ENCODE data around the gene APOLD1.
"Not testable (repeated sequence)": the region's sequence is repeated elsewhere in the genome, so short reads cannot be mapped to it uniquely, and the experiment has no call there.

APOLD1 gene

DNA sequence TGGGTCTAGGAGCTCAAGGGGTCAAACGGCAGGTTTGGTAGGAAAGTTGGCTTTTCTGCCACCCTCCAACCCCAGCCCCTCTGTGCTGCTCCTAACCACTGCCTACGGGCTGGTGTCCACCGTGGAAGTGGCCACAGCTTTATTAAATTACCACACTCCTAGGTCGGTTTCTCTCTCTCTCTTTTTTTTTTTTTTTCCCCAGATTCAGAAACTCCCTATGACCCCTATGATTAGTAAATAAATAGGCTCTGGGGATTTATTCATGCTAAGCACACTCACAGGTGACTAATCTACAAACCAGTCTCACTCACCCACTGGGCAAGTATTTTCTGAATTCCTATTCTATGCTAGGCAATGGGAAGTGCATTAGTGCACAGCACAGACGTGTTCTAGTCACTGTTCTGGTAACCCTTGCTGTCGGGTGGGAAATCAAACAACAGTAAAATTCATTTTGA is 19.0 kb downstream of the APOLD1 start:
- H3K4me3 ChIP-seq, result no peak overlapping the region
- no peak overlapping the region for H3K9ac ChIP-seq
- H3K4me2 ChIP-seq, result no peak overlapping the region
- H3K9me3 ChIP-seq, result no peaks in the 10 kb centered on the region
- H3K27me3 ChIP-seq, result no peaks in the 10 kb centered on the region
- no peaks in the 10 kb centered on the region for H4K20me1 ChIP-seq
- TF ChIP-seq Cebpa-rat (IDR thresholded peaks at IDR 0.05), result no peak
- H3K27ac ChIP-seq, result no peak overlapping the region
- H3K4me1 ChIP-seq, result peaks cover 49% of the 10 kb centered on the region
- no peaks in the 10 kb centered on the region for H3K36me3 ChIP-seq

- Histone ChIP-seq H3K36me3 (no peaks in the 10 kb centered on the region), H4K20me1 (no peaks in the 10 kb centered on the region), H3K9ac (peak overlapping the region; percentile 73; the same call in 1 of the 2 replicates), H3K9me3 (no peaks in the 10 kb centered on the region), H3K4me1 (peaks cover 72% of the 10 kb centered on the region), H3K27me3 (no peaks in the 10 kb centered on the region), H3K4me3 (no peak overlapping the region), H3K27ac (peak overlapping the region; percentile 85), H3K4me2 (peak overlapping the region; percentile 89)
- TF ChIP-seq Cebpa-rat (IDR thresholded peaks at IDR 0.05), result no peak
Observed at GRCh38 chr12:12806784-12807516, 21.5 kb downstream of the APOLD1 start.

DNA sequence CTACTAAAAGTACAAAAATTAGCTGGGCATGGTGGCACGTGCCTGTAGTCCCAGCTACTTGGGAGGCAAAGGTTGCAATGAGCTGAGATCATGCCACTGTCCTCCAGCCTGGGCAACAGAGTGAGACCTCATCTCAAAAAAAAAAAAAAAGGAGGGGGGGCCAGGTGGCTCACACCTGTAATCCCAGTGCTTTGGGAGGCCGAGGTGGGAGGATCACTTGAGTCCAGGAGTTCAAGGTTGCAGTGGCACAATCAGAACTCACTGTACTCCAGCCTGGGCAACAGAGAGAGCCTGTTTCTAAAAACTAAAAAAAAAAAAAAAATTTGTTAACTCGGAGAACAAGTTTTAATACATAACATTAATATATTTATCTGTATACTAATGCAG is 22.1 kb downstream of the APOLD1 start:
- H3K4me3 ChIP-seq, result peak overlapping the region; percentile 60
- peak overlapping the region; percentile 73; the same call in 1 of the 2 replicates for H3K9ac ChIP-seq
- not testable (repeated sequence) for H4K20me1 ChIP-seq, H3K27me3 ChIP-seq, H3K36me3 ChIP-seq, H3K9me3 ChIP-seq
- H3K4me2 ChIP-seq, result peak overlapping the region; percentile 89
- peaks cover 73% of the 10 kb centered on the region for H3K4me1 ChIP-seq
- H3K27ac ChIP-seq, result peak overlapping the region; percentile 85

DNA sequence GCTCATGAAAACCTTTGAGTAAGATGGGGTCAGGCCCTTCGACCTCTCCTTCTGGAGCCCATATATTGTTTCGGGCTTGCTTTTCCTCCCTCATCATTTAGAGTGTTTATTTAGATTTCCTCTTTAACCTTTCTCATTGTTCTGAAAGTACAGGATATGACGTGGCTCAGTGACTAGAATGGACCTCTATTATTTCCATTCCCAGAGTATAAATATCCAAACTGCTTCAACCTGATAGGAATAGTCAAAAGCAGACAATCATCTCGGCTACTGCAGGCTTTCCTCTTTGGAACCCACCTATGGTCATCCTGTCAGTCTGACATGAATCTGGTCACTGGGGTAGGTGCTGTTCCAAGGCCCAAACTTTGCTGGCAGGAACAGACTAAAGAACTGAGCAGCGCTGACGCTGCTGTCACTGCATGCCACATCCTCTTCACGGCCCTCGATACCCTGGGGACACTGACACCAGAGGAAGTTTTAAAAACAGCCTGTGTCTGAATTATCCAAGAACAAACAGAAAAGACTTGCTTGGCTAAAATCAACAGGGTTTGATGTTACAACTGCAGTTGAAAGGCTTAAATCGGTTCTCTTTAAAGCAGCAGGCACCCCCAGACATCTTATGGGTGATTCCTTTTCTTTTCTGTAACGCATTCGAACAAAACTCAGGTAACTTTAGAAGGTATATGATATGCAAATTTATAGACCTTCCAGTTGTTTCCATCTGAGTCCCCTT is 22.7 kb downstream of the APOLD1 start:
- Histone ChIP-seq H3K4me1 (peaks cover 72% of the 10 kb centered on the region), H3K9me3 (no peaks in the 10 kb centered on the region), H3K9ac (peak overlapping the region; percentile 73), H4K20me1 (no peaks in the 10 kb centered on the region), H3K27ac (peak overlapping the region; percentile 85), H3K36me3 (no peaks in the 10 kb centered on the region), H3K4me3 (peak overlapping the region; percentile 60), H3K4me2 (peak overlapping the region; percentile 89), H3K27me3 (no peaks in the 10 kb centered on the region)
- no peak for TF ChIP-seq Cebpa-rat (IDR thresholded peaks at IDR 0.05)

GRCh38 chr12:12810553-12811021 is 25.1 kb downstream of the APOLD1 start:
- no peaks in the 10 kb centered on the region for H3K9me3 ChIP-seq
- H4K20me1 ChIP-seq, result no peaks in the 10 kb centered on the region; the same call in 1 of the 2 replicates
- H3K4me1 ChIP-seq, result peaks cover 84% of the 10 kb centered on the region
- no peaks in the 10 kb centered on the region for H3K27me3 ChIP-seq
- no peak for TF ChIP-seq Cebpa-rat (IDR thresholded peaks at IDR 0.05)
- H3K4me3 ChIP-seq, result no peak overlapping the region
- H3K27ac ChIP-seq, result no peak overlapping the region
- H3K9ac ChIP-seq, result no peak overlapping the region
- peak overlapping the region; percentile 21; the same call in 1 of the 2 replicates for H3K4me2 ChIP-seq
- peaks cover 13% of the 10 kb centered on the region for H3K36me3 ChIP-seq

GRCh38 chr12:12811343-12811742 is 25.9 kb downstream of the APOLD1 start:
- no peak for TF ChIP-seq Cebpa-rat (IDR thresholded peaks at IDR 0.05)
- H3K36me3 ChIP-seq, result peaks cover 20% of the 10 kb centered on the region
- no peaks in the 10 kb centered on the region for H3K9me3 ChIP-seq
- H3K9ac ChIP-seq, result no peak overlapping the region
- H3K27me3 ChIP-seq, result no peaks in the 10 kb centered on the region
- peaks cover 1% of the 10 kb centered on the region; the same call in 1 of the 2 replicates for H4K20me1 ChIP-seq
- peaks cover 84% of the 10 kb centered on the region for H3K4me1 ChIP-seq
- peak overlapping the region; percentile 21; the same call in 1 of the 2 replicates for H3K4me2 ChIP-seq
- no peak overlapping the region for H3K27ac ChIP-seq
- no peak overlapping the region for H3K4me3 ChIP-seq

GRCh38 chr12:12812174-12812573 is 26.7 kb downstream of the APOLD1 start:
- H3K4me1 ChIP-seq, result peaks cover 75% of the 10 kb centered on the region
- H4K20me1 ChIP-seq, result peaks cover 7% of the 10 kb centered on the region
- H3K4me2 ChIP-seq, result no peak overlapping the region
- no peak overlapping the region for H3K4me3 ChIP-seq
- H3K9me3 ChIP-seq, result no peaks in the 10 kb centered on the region
- no peak overlapping the region for H3K27ac ChIP-seq
- no peak overlapping the region for H3K9ac ChIP-seq
- H3K27me3 ChIP-seq, result no peaks in the 10 kb centered on the region
- peaks cover 29% of the 10 kb centered on the region for H3K36me3 ChIP-seq
- no peak for TF ChIP-seq Cebpa-rat (IDR thresholded peaks at IDR 0.05)

GRCh38 chr12:12812618-12813119 is 27.2 kb downstream of the APOLD1 start:
- H3K36me3 ChIP-seq, result peaks cover 34% of the 10 kb centered on the region
- peak overlapping the region; percentile 50 for H3K4me2 ChIP-seq
- H3K4me3 ChIP-seq, result no peak overlapping the region
- H3K9me3 ChIP-seq, result no peaks in the 10 kb centered on the region
- no peak for TF ChIP-seq Cebpa-rat (IDR thresholded peaks at IDR 0.05)
- peaks cover 12% of the 10 kb centered on the region for H4K20me1 ChIP-seq
- H3K9ac ChIP-seq, result no peak overlapping the region
- H3K27me3 ChIP-seq, result no peaks in the 10 kb centered on the region
- peaks cover 70% of the 10 kb centered on the region for H3K4me1 ChIP-seq
- no peak overlapping the region for H3K27ac ChIP-seq

GRCh38 chr12:12813120-12814101 is 28.0 kb downstream of the APOLD1 start, which contains the start of gene DDX47:
Gene DDX47 (plus strand): TSS chr12:12813346. CDS start chr12:12813368, 22 bp downstream.
- H3K27ac ChIP-seq, result peak within 1 kb of the TSS; percentile 91
- TF ChIP-seq Cebpa-rat (IDR thresholded peaks at IDR 0.05), result no peak
- peak within 1 kb of the TSS; percentile 96 for H3K4me2 ChIP-seq
- H3K9ac ChIP-seq, result peak within 1 kb of the TSS; percentile 93
- no peaks in the 10 kb centered on the region for H3K27me3 ChIP-seq
- H3K4me1 ChIP-seq, result peaks cover 65% of the 10 kb centered on the region
- peak within 1 kb of the TSS; percentile 97 for H3K4me3 ChIP-seq
- H3K9me3 ChIP-seq, result no peaks in the 10 kb centered on the region
- H3K36me3 ChIP-seq, result peaks cover 41% of the 10 kb centered on the region
- peaks cover 19% of the 10 kb centered on the region for H4K20me1 ChIP-seq
